HepG2 (cell line): ENCODE measurements around the gene CNOT1.

Source experiments
- ATF4 ChIP-seq, 2 experiments: fragments of 450-650 bp in 1 of 2; sonication (generic) in 1 of 2; formaldehyde crosslinking; IDR thresholded peaks; 2 replicates each; pipeline versions ENCODE4 v1.5.0 to v1.8.0; 2020 to 2022; ENCODE audit warnings: mild to moderate bottlenecking in 1 of 2, missing genetic modification reagents in 1 of 2
- CREM ChIP-seq, 2 experiments: sonication (generic) in 1 of 2; formaldehyde crosslinking in 1 of 2; IDR thresholded peaks; 2 replicates each; pipeline versions ENCODE4 v1.4.0 to v1.6.1; 2016 to 2020; ENCODE audit warnings: antibody characterized with exemption in 1 of 2, mild to moderate bottlenecking in 1 of 2, missing genetic modification reagents in 1 of 2
- EZH2 ChIP-seq: conservative IDR thresholded peaks from 2 replicates; pipeline ENCODE4 v1.6.1; 2012; ENCODE audit warnings: mild to moderate bottlenecking, low read depth, low read length, moderate library complexity
- MLXIP ChIP-seq: sonication (generic); formaldehyde crosslinking; IDR thresholded peaks from 2 replicates; pipeline ENCODE4 v1.9.0; 2021; ENCODE audit warnings: missing genetic modification reagents, borderline replicate concordance
- REST ChIP-seq, 2 experiments: IDR thresholded peaks; 2 replicates each; pipeline ENCODE4 v1.6.1; 2011 to 2012; ENCODE audit warnings: low read length in 2 of 2, borderline replicate concordance in 1 of 2, low read depth in 1 of 2, mild to moderate bottlenecking in 1 of 2, moderate library complexity in 1 of 2
- ZNF720 ChIP-seq: sonication (generic); formaldehyde crosslinking; IDR thresholded peaks from 2 replicates; pipeline ENCODE4 v1.4.0; 2020; ENCODE audit warnings: missing genetic modification reagents
- TF ChIP-seq, protein P1 (sequence below): sonication (generic); formaldehyde crosslinking; IDR thresholded peaks from 2 replicates; pipeline ENCODE4 v1.5.0; 2020; ENCODE audit warnings: mild to moderate bottlenecking, missing genetic modification reagents, moderate library complexity
- TF ChIP-seq, protein P2 (sequence below): sonication (generic); formaldehyde crosslinking; IDR thresholded peaks from 2 replicates; pipeline ENCODE4 v1.4.0; 2020; ENCODE audit warnings: mild to moderate bottlenecking, missing genetic modification reagents

DNA sequence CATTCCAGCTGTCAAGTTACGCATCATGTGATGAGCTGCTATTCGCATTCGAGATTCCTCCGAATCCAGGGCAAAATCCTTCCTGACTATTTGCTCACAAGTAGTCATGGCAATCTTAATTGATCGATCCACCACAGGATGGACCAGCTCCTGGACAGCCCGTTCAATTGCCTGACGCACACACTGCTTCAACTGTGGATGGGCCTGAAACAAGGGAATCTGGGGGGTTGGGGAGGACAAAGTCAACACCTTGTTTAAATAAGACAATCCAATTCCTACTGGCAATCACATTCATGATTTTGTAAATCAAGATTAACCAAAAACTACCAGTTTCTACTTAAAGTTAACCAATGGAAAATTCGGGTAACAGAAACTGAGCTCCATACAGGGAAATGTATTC, 85.9 kb downstream of the CNOT1 start:
- TF ChIP-seq CREM (IDR thresholded peaks at IDR 0.05), result no peak
- TF ChIP-seq CREM (CRISPR knock-in tag; IDR thresholded peaks at IDR 0.05), result no peak
- TF ChIP-seq MLXIP (CRISPR knock-in tag), result no peak
- TF ChIP-seq REST (IDR thresholded peaks at IDR 0.05; ENCODE audit: borderline replicate concordance in 1 of 2, low read depth in 1 of 2, low read length in 2 of 2), result no peak
- TF ChIP-seq, protein P1, sequence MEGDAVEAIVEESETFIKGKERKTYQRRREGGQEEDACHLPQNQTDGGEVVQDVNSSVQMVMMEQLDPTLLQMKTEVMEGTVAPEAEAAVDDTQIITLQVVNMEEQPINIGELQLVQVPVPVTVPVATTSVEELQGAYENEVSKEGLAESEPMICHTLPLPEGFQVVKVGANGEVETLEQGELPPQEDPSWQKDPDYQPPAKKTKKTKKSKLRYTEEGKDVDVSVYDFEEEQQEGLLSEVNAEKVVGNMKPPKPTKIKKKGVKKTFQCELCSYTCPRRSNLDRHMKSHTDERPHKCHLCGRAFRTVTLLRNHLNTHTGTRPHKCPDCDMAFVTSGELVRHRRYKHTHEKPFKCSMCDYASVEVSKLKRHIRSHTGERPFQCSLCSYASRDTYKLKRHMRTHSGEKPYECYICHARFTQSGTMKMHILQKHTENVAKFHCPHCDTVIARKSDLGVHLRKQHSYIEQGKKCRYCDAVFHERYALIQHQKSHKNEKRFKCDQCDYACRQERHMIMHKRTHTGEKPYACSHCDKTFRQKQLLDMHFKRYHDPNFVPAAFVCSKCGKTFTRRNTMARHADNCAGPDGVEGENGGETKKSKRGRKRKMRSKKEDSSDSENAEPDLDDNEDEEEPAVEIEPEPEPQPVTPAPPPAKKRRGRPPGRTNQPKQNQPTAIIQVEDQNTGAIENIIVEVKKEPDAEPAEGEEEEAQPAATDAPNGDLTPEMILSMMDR (CRISPR knock-in tag), result no peak
- TF ChIP-seq EZH2, result no peak
- TF ChIP-seq ATF4 (CRISPR knock-in tag; IDR thresholded peaks at IDR 0.05), result no peak
- no peak for TF ChIP-seq ZNF720 (CRISPR knock-in tag)
- TF ChIP-seq, protein P2, sequence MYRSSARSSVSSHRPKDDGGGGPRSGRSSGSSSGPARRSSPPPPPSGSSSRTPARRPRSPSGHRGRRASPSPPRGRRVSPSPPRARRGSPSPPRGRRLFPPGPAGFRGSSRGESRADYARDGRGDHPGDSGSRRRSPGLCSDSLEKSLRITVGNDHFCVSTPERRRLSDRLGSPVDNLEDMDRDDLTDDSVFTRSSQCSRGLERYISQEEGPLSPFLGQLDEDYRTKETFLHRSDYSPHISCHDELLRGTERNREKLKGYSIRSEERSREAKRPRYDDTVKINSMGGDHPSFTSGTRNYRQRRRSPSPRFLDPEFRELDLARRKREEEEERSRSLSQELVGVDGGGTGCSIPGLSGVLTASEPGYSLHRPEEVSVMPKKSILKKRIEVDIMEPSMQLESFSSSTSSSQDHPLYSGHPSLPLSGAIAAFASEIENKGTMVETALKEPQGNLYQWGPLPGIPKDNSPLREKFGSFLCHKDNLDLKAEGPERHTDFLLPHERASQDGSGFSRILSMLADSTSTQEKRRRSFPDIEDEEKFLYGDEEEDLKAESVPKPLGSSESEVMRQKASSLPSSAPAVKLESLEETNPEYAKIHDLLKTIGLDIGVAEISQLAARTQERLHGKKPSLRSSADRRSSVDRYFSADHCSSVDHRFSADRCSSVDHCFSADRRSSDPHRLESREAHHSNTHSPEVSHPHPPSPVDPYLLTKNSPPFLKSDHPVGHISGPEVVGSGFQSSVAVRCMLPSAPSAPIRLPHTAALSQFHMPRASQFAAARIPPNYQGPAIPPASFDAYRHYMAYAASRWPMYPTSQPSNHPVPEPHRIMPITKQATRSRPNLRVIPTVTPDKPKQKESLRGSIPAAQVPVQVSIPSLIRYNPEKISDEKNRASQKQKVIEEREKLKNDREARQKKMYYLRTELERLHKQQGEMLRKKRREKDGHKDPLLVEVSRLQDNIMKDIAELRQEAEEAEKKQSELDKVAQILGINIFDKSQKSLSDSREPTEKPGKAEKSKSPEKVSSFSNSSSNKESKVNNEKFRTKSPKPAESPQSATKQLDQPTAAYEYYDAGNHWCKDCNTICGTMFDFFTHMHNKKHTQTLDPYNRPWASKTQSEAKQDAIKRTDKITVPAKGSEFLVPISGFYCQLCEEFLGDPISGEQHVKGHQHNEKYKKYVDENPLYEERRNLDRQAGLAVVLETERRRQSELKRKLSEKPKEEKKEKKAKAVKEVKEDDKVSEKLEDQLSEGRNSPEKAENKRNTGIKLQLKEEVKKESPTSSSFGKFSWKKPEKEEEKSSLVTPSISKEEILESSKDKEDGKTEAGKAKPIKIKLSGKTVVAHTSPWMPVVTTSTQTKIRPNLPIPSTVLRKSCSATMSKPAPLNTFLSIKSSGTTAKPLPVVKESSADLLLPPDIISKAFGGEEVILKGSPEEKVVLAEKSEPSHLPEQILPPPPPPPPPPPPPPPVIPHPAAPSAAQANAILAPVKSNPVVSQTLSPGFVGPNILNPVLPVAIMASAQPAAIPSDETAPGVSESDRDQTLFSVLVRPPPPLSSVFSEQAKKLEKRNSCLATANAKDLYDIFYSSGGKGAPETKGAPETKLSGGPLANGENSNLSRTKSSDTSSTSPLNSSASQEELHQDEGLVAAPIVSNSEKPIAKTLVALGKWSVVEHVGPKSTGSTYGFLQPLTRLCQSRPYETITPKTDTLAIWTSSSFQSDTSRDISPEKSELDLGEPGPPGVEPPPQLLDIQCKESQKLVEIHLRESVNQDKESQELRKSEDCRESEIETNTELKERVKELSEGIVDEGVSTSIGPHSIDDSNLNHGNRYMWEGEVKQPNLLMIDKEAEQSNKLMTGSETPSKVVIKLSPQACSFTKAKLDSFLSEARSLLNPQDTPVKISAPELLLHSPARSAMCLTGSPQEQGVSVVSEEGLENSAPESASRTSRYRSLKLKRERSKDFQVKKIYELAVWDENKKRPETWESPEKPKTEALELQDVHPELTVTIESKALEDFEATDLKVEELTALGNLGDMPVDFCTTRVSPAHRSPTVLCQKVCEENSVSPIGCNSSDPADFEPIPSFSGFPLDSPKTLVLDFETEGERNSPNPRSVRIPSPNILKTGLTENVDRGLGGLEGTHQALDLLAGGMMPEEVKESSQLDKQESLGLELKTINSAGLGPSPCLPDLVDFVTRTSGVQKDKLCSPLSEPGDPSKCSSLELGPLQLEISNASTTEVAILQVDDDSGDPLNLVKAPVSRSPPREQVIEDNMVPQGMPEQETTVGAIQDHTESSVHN (CRISPR knock-in tag), result no peak
